ENCODE results near the gene RBL1.

DNA sequence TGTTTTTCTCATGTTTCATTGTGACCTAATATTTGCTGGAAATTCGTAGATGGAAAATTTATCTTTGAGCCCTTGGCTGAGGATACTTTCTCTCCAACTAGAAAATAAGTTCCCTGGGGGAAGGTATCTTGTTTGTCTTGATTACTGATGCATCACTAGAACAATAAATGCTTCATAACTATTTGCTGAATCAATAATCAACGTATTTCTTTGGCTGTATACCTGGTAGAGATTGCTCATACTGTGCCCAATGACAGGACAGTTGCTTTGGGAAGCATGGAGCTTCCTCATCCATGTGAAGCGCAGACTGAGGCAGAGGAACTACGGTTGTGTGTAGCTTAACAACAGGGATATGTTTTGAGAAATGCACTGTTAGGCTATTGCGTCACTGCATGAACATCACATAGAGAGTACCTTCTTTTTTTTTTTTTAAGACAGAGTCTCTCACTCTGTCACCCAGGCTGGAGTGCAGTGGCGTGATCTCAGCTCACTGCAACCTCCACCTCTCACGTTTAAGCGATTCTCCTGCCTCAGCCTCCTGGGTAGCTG, 49.1 kb upstream of the RBL1 start:
- no peak for TF ChIP-seq CTCF (IDR thresholded peaks at IDR 0.05)
- no peak for TF ChIP-seq POLR2AphosphoS5 (IDR thresholded peaks at IDR 0.05)
- TF ChIP-seq EP300 (IDR thresholded peaks at IDR 0.05): no peak
- TF ChIP-seq POLR2A (IDR thresholded peaks at IDR 0.05): no peak
